Adrenal gland (tissue), 12 donors: Measurements from ENCODE around the gene ATP1A1. TPM values are rescaled to one million over a fixed set of nuclear protein-coding genes. Genes with fewer than 3 reads are reported as not detected.

ENCODE experiments used
- DNase-seq, 7 donors: peaks; one replicate each; pipeline ENCODE4 v3.0.0-alpha.2; 2019 to 2020
- H3K27ac ChIP-seq, 5 donors: fragments of 200-600 bp; sonication (generic) in 4 of 5; 1 replicate in 3 of 5; 2 replicates in 2 of 5; pipeline versions ENCODE4 v1.5.1 to v1.8.0; 2016 to 2020; ENCODE audit warnings: mild to moderate bottlenecking in 1 of 5
- H3K27me3 ChIP-seq: fragments of 200-600 bp; 2 replicates; pipeline ENCODE4 v1.8.0; 2021
- H3K36me3 ChIP-seq, 2 donors: fragments of 200-600 bp; replicated peaks in 1 of 2; 1 replicate in 1 of 2; 2 replicates in 1 of 2; pipeline versions ENCODE4 v1.5.1 to v1.8.0; 2018 to 2022
- H3K4me1 ChIP-seq, 2 donors: fragments of 200-600 bp; replicated peaks in 1 of 2; 1 replicate in 1 of 2; 2 replicates in 1 of 2; pipeline versions ENCODE4 v1.5.1 to v1.8.0; 2018 to 2021
- H3K4me3 ChIP-seq, 4 donors: fragments of 200-600 bp; sonication (generic) in 3 of 4; one replicate each; pipeline ENCODE4 v1.5.1; 2016 to 2018
- H3K9me3 ChIP-seq, 3 donors: fragments of 200-600 bp; sonication (generic) in 1 of 3; replicated peaks in 1 of 3; 1 replicate in 2 of 3; 2 replicates in 1 of 3; pipeline versions ENCODE4 v1.5.1 to v1.8.0; 2016 to 2021
- CTCF ChIP-seq, 6 experiments: fragments of 450-650 bp in 4 of 6; fragments of 200-600 bp in 2 of 6; sonication (generic) in 1 of 6; IDR thresholded peaks; 1 replicate in 5 of 6; 2 replicates in 1 of 6; pipeline versions ENCODE4 v1.5.1 to v1.8.0; 2016 to 2021; ENCODE audit warnings: antibody characterized with exemption in 6 of 6, mild to moderate bottlenecking in 2 of 6, moderate library complexity in 1 of 6
- POLR2A ChIP-seq, 2 donors: fragments of 450-650 bp; IDR thresholded peaks; one replicate each; pipeline ENCODE4 v1.6.1; 2017; ENCODE audit warnings: antibody characterized with exemption in 2 of 2, mild to moderate bottlenecking in 2 of 2, moderate library complexity in 1 of 2
- WGBS, 4 donors: extraction: QIAGEN DNeasy Blood & Tissue Kit in 2 of 4; methylation state at CpG; one replicate each; pipeline versions ENCODE4 v1.1.5 to v1.1.7; 2013 to 2017; 5-methylcytosine and 5-hydroxymethylcytosine counted together
- intact Hi-C, 2 donors: fragments of 100-400 bp; cut with DNase I; formaldehyde crosslinking; loops; one replicate each; pipeline versions ENCODE4 v1.14.1 to v1.15.0; 2022 to 2023
- polyA plus RNA-seq, 3 donors: library from polyadenylated mRNA; stranded (reverse); fragments of 200-250 nt in 2 of 3; fragments of 350-450 nt in 1 of 3; fragmentation: Illumina TruSeq in 1 of 3; extraction: RNeasy Lipid Tissue Mini Kit (QIAGEN cat#74804) in 1 of 3; gene quantifications; one replicate each; pipeline ENCODE4 v1.2.3, GENCODE V29; 2013 to 2014
- total RNA-seq, 9 donors: library from RNA; depleted of rRNA in 4 of 9; stranded (reverse); fragments of >200 nt in 4 of 9; fragments of 120-200 nt in 1 of 9; fragmentation: NEBNext Ultra II Directional in 1 of 9; extraction: Animal tissue kit (Norgen Biotek cat#: 25700) in 1 of 9; gene quantifications; one replicate each; pipeline versions ENCODE4 v1.1.0 to v1.2.4, GENCODE V29; 2013 to 2023
- donor health status: healthy with polysubstance abuse.
- donor health status: Bipolar disorder and iron deficiency.
- donor health status: DM: yes; HTN: yes; CAD: no.
- donor health status: DM: no; HTN: no; CAD: no.
- donor health status: DM: no; HTN: no; CAD: no.
- donor health status: DM: yes; HTN: yes; CAD: no.

The ATP1A1 gene
- total and polyA plus RNA-seq, 12 donors, result 60.7 to 377 (median 222) TPM

- Histone ChIP-seq H3K4me3 (no peak overlapping the region), H3K36me3 (peaks cover 0 to 95% of the 10 kb centered on the region in 2 donors), H3K9me3 (no peaks in the 10 kb centered on the region), H3K27me3 (no peaks in the 10 kb centered on the region), H3K4me1 (no peaks in the 10 kb centered on the region), H3K27ac (no peak overlapping the region)
- no peak for DNase-seq
- intact Hi-C loops, result no loop called here
- 92 to 98% (median 96%) methylated on average over 10 of the region's 10 CpGs for WGBS, 4 donors
- no peak for TF ChIP-seq POLR2A (IDR thresholded peaks at IDR 0.05)
Measured at GRCh38 chr1:116392717-116393404, 19.8 kb downstream of the ATP1A1 start.

GRCh38 chr1:116393792-116394191, 20.7 kb downstream of the ATP1A1 start:
- H3K36me3 ChIP-seq, result peaks cover 0 to 95% of the 10 kb centered on the region in 2 donors

GRCh38 chr1:116394270-116394669, 21.2 kb downstream of the ATP1A1 start:
- no peak overlapping the region for H3K27ac ChIP-seq
- no peak for DNase-seq
- peaks cover 0 to 95% of the 10 kb centered on the region in 2 donors for H3K36me3 ChIP-seq
- no peak overlapping the region for H3K4me3 ChIP-seq
- H3K4me1 ChIP-seq, result no peaks in the 10 kb centered on the region
- H3K27me3 ChIP-seq, result no peaks in the 10 kb centered on the region
- intact Hi-C loops, result no loop called here
- WGBS, 4 donors, result 89 to 94% (median 93%) methylated on average over 4 of the region's 4 CpGs
- TF ChIP-seq POLR2A (IDR thresholded peaks at IDR 0.05), result no peak
- no peak for TF ChIP-seq CTCF (IDR thresholded peaks at IDR 0.05)
- no peaks in the 10 kb centered on the region for H3K9me3 ChIP-seq

More at GRCh38 chr1:116393792-116394191, 20.7 kb downstream of the ATP1A1 start:
- TF ChIP-seq CTCF (IDR thresholded peaks at IDR 0.05), result no peak
- TF ChIP-seq POLR2A (IDR thresholded peaks at IDR 0.05), result no peak
- Histone ChIP-seq H3K27me3 (no peaks in the 10 kb centered on the region), H3K27ac (no peak overlapping the region), H3K9me3 (no peaks in the 10 kb centered on the region), H3K4me3 (no peak overlapping the region), H3K4me1 (no peaks in the 10 kb centered on the region)
- intact Hi-C loops, result no loop called here
- WGBS, 4 donors, result 82 to 91% (median 86%) methylated on average over 2 of the region's 2 CpGs
- DNase-seq, result no peak

GRCh38 chr1:116396769-116397168, 23.7 kb downstream of the ATP1A1 start:
- DNase-seq, result no peak
- peaks cover 0 to 98% of the 10 kb centered on the region in 2 donors for H3K36me3 ChIP-seq
- TF ChIP-seq POLR2A (IDR thresholded peaks at IDR 0.05) (no peak), CTCF (IDR thresholded peaks at IDR 0.05) (no peak)
- WGBS, 4 donors, result 94 to 100% (median 97%) methylated on average over 1 of the region's 1 CpG
- H3K4me3 ChIP-seq, result no peak overlapping the region
- H3K27ac ChIP-seq, result no peak overlapping the region
- intact Hi-C loops, result no loop called here
- no peaks in the 10 kb centered on the region for H3K4me1 ChIP-seq
- H3K27me3 ChIP-seq, result no peaks in the 10 kb centered on the region
- H3K9me3 ChIP-seq, result no peaks in the 10 kb centered on the region

GRCh38 chr1:116397728-116398127, 24.7 kb downstream of the ATP1A1 start:
- DNase-seq, result no peak
- intact Hi-C loops, result no loop called here
- no peaks in the 10 kb centered on the region for H3K9me3 ChIP-seq
- TF ChIP-seq POLR2A (IDR thresholded peaks at IDR 0.05) (no peak), CTCF (IDR thresholded peaks at IDR 0.05) (no peak)
- H3K36me3 ChIP-seq, result peaks cover 0 to 100% of the 10 kb centered on the region in 2 donors
- no peak overlapping the region for H3K4me3 ChIP-seq
- no peaks in the 10 kb centered on the region for H3K4me1 ChIP-seq
- H3K27me3 ChIP-seq, result no peaks in the 10 kb centered on the region
- H3K27ac ChIP-seq, result no peak overlapping the region
- WGBS, 4 donors, result 49 to 57% (median 54%) methylated on average over 5 of the region's 5 CpGs
